SK-N-DZ (cell line): ENCODE data around the gene EIF2D.
"Not testable (repeated sequence)": the region's sequence is repeated elsewhere in the genome, so short reads cannot be mapped to it uniquely, and the experiment has no call there.

ENCODE experiments used
- DNase-seq: peaks from one replicate; pipeline ENCODE4 v3.0.0-alpha.2; 2015; ENCODE audit warnings: low spot score

EIF2D gene

DNA sequence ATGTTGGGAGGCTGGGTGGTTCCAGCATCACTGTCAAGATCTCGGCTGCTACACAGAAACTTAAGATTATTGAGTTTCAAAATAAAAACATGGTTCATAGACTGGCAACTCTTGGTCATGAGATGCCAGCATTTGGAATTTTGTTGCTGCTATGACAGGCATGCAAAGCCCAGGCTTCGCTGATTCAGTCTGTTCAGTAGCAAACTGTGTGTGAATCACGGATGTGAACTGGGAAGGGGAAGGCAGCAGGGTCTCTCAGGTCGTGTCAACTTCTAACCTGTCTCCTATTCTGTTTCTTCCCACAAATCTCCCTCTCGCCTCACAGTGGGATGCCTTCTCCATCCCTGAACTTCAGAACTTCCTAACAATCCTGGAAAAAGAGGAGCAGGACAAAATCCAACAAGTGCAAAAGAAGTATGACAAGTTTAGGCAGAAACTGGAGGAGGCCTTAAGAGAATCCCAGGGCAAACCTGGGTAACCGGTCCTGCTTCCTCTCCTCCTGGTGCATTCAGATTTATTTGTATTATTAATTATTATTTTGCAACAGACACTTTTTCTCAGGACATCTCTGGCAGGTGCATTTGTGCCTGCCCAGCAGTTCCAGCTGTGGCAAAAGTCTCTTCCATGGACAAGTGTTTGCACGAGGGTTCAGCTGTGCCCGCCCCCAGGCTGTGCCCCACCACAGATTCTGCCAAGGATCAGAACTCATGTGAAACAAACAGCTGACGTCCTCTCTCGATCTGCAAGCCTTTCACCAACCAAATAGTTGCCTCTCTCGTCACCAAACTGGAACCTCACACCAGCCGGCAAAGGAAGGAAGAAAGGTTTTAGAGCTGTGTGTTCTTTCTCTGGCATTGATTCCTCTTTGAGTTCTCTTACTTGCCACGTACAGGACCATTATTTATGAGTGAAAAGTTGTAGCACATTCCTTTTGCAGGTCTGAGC, 25.5 kb downstream of the EIF2D start:
- DNase-seq, result no peak

DNA sequence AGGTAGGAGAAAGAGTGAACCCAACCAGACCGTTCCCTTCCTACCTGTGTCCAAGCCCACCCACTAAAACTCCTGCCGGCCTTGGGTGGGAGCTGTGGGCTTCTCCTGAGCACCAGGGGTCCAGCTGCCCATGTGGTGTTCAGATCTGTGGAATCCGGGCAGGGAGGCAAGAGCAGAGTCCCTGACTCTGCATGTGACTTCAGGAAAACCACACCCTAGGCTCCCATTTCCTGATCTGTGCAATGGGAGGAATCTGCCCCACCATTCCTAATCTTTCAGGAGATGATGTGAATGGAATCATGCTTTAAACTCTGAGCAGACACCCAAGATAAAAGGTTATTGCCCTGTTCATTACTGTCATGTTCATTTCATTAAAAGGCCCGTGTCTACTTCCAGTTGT, 27.6 kb downstream of the EIF2D start:
- DNase-seq, result no peak

DNA sequence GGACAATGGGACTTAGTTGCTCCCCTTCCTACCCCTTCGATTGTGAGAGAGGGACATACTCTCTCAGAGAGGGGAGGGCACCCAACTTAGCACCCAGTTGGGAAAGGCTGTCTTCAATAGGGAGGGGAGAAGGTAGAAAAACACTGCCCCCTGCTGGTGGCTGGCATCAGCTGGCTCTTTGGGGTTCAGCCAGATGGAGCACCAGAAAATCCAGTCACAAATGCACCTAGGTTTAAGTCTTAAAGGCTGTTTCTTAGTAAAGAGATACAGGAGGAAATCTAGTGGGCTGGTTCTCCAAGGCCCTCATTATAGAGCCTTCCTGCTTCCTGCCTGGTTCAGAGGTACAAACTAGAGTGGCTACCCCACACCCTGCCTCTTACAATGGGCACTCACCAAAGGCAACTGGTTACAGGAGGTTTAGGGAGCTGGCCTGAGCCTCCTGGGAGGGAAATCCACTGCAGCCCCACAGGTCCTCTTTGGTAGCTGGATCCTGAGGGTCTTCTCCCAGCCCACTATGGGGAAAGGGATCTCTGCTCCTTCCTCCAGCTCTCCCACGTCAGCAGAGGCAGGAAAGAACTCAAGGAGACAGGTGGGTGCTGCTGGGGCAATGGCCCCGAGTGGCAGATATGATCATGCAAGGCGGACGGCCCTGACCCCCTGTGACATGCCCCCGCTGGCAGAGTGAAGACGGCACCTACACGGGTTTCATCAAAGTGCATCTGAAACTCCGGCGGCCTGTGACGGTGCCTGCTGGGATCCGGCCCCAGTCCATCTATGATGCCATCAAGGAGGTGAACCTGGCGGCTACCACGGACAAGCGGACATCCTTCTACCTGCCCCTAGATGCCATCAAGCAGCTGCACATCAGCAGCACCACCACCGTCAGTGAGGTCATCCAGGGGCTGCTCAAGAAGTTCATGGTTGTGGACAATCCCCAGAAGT, 28.3 kb downstream of the EIF2D start:
- peak; percentile 44 for DNase-seq

DNA sequence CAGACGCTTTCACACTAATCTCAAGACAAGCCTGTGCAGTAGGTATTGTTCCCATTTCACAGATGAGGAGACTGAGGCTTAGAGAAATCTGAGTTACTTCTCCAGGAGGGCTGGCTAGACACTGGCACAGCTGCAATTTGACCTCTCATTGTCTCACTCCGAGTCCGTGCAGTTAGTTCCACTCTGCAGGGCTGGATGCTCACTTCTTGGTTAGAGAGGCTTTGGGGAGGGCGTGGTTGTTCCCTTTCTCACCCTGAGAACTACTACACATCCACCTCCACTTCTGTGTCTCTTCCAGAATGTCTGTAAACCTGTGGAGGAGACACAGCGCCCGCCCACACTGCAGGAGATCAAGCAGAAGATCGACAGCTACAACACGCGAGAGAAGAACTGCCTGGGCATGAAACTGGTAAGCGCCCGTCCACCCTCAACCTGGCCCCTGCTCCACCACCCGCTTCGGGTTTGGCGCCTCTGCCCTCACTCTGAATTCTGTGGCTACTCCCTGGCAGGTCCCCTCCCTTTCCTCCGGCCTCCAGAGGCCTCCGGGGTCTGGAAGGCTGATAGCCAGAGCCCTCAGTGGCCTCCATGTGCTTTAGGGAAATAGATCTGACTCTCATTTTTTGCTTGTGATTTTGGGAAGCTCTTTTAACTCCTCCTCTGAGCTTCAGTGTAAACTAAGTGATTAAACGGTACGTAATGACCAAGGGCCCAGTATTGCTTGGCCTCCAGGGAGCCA, 29.1 kb downstream of the EIF2D start:
- no peak for DNase-seq

DNA sequence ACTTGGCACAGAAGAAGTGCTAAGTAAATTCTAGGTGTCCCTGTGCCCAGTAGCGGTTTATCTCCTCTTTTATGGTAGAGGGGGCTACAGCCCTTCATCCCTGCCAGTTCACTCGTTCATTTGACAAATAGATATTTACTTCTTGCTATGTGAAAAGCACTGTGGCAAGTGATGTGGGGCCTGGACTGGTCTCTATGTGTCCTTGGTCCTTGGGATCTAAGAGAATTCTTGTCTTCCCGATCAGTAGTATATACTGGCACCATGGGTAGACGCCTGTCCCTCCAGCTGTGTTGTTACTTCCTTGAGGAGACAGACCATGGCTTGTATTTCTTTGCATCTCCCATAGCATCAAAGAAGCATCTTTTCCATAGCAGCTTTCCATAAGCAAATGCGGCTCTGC, 29.7 kb downstream of the EIF2D start:
- DNase-seq, result no peak

DNA sequence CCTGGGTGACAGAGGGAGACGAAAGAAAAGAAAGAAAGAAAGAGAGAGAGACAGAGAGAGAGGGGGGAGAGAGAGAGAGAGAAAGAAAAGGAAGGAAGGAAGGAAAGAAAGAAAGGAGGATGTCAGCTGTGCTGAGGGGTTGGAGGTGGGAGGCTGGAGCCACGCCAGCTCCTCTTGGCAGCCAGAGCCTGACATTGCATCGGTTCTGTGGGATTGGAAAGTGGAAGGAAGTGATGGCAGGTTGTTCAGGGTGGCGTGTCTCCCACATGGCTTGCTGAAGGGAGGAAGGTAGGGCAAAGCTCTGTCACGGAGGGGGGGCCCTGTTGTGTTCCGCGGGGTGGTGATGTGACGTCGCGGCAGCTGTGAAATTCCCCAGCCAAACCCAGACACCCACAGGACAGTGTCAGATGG, 30.7 kb downstream of the EIF2D start:
- no peak for DNase-seq

DNA sequence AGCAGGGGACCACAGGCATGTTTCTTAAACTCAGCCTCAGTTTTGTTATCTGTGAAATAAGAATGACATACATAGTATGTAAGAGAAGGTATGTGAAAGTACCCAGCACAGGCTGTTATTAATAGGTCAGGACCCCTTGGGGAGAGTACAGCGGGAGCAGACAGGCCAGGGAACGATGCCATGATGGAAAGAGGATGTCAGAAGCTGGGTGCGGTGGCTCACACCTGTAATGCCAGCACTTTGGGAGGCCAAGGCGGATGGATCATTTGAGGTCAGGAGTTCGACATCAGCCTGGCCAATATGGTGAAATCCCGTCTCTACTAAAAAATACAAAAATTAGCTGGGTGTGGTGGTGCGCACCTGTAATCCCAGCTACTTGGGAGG, 31.2 kb downstream of the EIF2D start:
- not testable (repeated sequence) for DNase-seq

DNA sequence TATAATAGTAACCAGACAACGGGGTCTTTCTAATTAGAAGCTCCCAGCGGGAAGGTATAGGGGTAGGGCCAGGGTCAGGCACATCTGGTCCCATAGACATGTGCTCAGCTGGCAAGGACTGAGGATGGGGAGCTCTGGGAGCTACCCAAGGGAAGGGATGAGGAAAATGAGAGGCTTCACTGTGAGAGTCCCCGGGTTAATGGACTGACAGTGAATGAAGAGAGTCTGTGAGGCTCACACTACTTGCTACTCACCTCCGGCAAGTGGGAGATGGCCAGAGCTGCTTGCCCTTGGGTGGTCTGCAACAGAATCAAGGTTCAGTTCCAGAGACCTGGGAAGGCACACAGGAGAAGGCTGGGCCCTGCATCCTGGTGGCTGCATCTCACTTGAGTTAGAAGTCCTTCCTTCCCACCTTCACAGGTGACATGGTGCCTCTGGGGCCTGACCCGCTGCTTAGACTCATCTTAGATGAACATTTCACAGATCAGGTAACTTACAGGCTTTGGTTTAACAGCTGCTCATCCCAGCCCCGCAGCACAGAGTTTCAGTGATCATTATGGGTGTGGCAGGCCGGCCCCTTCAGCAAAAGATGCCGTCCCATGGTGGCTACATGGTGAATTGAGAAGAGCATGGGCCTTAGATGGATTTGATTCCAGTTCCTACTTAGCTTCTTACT, 31.7 kb downstream of the EIF2D start:
- no peak for DNase-seq

DNA sequence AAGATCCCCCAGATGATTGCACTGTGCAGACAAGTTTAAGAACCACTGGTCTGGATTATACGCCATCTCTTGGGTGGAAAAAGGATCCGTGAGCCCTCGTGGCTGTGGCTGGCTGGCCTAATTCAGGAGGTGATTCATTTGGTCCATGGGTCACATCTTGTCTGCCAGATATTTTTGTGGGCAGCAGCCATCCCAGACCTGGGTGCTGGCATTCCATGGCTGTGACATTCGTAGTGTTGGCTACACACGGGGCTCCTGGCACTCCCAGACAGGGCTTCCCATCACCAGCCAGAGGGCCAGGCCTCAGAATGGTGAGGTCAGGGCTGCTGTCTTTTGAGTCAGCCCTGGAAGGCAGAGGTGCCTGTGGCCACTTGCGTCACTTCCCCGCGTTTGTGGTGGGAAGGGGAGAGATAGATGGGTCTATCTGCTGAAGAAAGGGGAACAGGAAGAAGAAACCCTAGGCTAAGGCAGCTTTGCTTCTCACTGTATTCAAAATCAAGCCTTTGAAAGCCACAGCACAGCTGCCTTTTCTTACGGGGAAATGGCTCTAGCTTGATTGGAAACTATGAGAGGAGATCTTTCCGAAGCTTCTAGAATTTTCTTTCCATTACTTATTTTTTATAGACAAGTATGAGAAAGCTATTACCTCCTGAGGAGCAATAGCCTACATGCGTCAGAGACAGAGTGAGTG, 32.4 kb downstream of the EIF2D start:
- DNase-seq, result no peak

DNA sequence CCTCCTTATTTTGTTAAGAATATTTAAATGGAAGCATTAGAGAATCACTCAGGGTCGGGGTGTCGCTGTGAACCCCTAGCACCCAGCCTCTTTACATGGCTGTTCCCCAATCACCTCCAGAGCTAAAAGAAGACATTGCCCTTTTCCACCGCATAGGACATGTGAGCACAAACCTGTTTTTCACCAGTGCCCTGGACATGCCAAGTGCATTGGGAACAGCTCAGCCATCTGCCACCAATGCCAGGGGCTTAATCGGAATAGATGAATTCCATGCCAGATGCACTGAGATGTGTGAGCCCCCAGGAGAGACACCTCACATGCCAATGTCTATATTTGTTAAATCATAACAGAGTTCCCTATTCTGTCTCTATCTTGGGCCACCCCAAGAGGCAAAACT, 33.3 kb downstream of the EIF2D start:
- no peak for DNase-seq

DNA sequence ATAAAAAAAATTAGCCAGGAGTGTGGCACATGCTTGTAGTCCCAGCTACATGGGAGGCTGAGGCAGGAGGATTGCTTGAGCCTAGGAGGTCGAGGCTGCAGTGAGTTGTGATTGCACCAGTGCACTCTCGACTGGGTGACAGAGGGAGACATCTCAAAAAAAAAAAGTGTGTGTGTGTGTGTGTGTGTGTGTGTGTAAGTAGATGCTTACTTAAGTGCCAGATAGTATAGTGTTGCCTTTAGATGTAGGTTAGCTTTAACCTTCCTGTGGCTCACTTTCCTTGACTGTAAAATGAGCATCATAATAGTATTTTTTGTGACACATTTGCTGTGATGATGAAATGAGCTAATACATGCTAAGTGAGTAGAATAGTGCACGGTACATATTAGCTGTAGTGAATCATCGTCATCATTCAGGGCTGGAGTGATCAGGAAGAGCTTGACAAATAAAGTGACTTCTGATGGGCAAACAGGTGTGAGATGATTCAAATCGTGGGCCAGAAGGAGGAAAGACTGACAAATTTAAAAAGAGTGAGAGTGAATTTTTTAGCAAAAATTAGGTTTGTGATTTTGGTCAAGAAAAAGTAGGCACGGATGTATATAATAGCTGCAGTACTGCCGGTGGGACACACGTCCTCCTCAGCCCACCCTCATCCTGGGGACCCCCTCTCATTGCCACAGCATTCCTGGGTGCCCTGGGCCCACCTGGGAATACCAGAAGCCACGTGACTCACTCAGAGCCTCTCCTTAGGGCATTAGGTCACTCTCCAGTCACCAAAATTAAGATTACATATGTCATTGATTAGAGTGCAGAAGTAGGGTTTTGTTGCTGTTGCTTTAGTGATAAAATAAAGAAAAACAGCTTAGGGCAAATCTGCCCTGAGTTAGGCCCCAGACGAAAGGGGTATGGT, 33.9 kb downstream of the EIF2D start:
- no peak for DNase-seq

DNA sequence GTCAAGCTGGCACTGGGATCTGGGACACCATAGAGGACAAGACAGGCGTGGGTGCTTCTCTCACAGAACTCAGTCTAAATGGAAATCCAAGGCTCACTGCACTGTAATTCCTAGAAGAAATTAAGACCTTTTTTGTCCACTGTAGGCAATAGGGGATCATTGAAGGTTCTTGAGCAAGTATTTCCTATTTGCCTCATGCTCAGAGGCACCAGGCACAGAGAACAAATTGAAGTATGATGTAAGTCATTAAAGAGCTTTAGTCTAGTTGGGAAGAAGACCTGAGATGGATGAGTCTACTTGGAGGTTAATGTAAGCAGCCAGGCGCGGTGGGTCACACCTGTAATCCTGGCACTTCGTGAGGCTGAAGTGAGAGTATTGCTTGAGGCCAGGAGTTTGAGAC, 34.6 kb downstream of the EIF2D start:
- DNase-seq, result no peak

DNA sequence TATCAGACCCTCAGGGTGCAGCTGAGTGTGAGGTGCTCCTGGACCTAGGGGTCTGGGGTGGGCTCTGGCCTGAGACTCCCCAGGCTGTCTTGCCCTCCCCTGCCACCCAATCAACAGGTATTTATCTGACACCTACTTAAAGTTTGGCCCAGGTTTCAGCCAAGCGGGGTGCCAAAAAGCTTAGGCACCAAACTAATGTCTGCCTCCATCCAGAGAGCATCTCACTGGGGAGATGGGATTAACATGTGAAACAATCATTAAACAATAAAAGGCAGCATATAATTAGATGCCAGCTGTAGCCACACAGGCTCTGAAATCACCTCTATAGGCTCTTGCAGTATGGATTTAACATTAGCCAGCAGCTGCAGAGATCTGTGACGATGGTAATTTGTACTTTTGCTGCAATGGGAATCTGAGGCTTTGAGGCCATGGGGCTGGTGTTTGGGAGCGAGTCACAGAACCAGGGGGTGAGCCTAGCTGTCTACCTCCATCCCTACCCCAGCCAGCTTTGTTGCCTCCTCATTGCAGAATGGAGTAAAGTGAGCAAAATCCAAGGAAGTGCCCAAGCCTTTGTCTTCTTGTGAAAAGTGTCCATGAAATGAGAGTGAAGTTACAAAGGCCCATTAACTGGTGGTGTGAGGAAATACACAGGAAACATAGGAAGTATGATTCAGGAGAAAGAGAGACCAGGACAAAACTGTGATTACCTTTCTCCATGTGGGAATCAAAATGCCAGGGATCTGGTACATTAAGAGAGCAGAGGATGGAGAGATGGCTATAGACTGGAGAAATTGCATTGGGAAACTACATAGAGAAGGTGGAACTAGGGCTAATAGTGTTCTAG, 36.1 kb downstream of the EIF2D start:
- no peak for DNase-seq

DNA sequence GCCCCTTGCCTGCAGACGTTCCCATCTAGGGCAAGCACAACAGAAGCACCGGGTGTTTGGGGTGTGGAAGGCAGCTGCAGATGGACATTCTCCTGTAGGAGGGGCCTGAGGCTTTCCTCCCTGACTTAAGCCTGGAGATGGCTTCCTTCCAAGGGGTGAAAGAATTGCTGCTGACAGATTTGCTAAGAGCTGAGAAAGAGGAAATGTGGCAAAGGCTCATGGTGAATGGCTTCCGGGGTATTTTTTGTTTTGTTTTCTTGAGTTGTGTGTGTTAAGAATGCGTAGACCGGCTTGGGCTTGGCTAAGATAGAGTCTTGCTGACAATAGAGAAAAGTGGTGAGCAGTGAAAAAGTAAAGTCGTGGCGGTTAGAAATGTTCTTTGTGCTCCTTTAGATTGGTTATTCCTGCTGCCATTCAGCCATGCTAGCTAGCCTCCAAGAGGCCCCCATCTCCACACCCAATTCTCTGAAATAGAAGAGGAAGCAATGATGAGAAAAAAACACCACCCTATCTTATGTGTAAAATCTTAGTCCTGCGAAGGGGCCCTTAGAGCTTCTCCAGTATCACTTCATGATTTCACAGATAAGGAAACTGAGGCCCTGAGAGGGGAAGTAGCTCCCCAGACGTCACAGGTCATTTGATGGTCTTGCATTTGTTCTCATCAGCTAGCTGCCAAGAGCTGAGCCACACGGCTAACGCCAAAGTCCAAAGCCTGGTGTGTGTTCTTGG, 36.9 kb downstream of the EIF2D start:
- DNase-seq, result no peak

DNA sequence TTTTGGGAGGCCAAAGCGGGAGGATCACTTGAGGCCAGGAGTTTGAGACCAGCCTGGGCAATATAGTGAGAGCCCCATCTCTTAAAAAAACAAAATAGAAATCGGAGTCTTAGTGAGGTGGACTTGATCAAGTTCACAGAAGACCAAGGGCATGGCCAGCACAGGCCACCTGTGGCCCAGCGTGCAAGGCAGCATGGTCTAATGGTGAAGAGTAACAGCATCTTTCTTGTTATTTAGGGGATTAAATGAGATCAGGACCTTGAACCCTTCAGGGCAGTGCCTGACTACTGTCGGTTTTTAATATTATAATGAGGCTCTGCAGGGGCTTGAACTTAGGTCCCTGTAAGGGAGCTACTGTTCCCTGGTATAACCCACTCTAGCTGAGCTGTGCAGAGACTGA, 38.5 kb downstream of the EIF2D start:
- DNase-seq, result no peak

DNA sequence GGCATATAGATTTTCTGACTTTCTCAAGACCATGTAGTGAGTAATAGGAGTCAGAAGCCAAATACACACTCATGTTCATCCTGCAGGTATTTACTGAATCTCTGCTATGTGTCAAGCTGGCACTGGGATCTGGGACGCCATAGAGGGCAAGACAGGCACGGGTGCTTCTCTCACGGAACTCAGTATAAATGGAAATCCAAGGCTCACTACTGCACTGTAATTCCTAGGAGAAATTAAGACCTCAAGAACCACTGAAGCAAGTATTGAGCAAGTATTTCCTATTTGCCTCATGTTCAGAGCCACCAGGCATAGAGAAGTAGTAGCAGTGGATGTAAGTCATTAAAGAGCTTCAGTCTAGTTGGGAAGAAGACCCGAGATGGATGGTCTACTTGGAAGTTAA, 38.9 kb downstream of the EIF2D start:
- DNase-seq, result no peak

DNA sequence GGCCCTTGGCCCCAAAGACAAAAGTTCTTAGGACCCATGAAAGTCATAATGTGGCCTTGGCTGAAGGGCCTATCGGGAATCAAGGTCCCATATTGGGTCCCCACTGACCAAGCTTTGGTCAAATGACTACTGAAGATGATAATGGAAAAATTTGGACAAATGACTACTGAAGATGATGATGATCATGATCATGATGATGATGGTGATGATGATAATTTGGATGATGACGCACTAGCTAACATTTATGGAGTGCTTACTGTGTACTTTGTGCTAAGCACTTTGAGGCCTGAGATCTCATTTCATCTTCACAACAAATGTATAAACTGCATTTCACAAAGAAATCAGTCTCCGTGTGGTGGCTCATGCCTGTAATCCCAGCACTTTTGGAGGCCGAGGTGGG, 39.4 kb downstream of the EIF2D start:
- DNase-seq, result no peak

DNA sequence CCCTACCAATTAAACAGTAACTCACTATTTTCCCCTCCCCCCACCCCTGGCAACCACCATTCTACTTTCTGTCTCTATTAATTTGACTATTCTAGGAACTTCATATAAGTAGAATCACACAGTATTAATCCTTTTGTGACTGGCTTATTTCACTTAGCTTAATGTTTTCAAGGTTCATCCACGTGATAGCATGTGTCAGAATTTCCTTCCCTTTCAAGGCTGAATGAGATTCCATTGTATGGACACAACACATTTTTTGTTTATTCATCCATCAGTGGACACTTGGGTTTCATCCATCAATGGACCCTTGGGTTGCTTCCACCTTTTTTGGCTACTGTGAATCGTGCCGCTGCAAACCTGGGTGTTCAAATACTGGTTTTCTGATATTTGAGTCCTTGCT, 41.7 kb downstream of the EIF2D start:
- no peak for DNase-seq
